Endodermal cell (in vitro differentiated cells): ENCODE data around the gene SUGCT. TPM values are rescaled to one million over a fixed set of nuclear protein-coding genes. Genes with fewer than 3 reads are reported as not detected.
"Not testable (repeated sequence)": the region's sequence is repeated elsewhere in the genome, so short reads cannot be mapped to it uniquely, and the experiment has no call there.

Experiments used
- DNase-seq: peaks from one replicate; pipeline ENCODE4 v3.0.0-alpha.2; 2017
- H3K27ac ChIP-seq: 2 replicates; pipeline ENCODE4 v1.5.1; 2013; ENCODE audit warnings: mild to moderate bottlenecking, low read depth, low read length, moderate library complexity
- H3K27me3 ChIP-seq: 2 replicates; pipeline ENCODE4 v1.6.1; 2013; ENCODE audit warnings: mild to moderate bottlenecking, low read length, moderate library complexity; ENCODE audit not compliant: insufficient read depth, control insufficient read depth, poor library complexity, severe bottlenecking
- H3K36me3 ChIP-seq: 2 replicates; pipeline ENCODE4 v1.7.0; 2013; ENCODE audit warnings: mild to moderate bottlenecking, low read length, moderate library complexity; ENCODE audit not compliant: control insufficient read depth, insufficient read depth
- H3K4me1 ChIP-seq: one replicate; pipeline ENCODE4 v1.7.0; 2013; ENCODE audit warnings: low read length; ENCODE audit not compliant: control insufficient read depth, insufficient read depth
- H3K4me3 ChIP-seq: 2 replicates; pipeline ENCODE4 v1.5.1; 2013; ENCODE audit warnings: mild to moderate bottlenecking, low read length, moderate library complexity
- H3K9ac ChIP-seq: 2 replicates; pipeline ENCODE4 v1.6.1; 2013; ENCODE audit warnings: mild to moderate bottlenecking, low read length, moderate library complexity; ENCODE audit not compliant: poor library complexity, severe bottlenecking; ENCODE audit errors: extremely low read depth
- H3K9me3 ChIP-seq: 2 replicates; pipeline ENCODE4 v1.6.1; 2013; ENCODE audit warnings: mild to moderate bottlenecking, low read length, moderate library complexity; ENCODE audit not compliant: control insufficient read depth
- H3K27ac Mint-ChIP-seq: 2 replicates; pipeline ENCODE4 v1.8.0; 2020; ENCODE audit warnings: mixed read lengths
- H3K27me3 Mint-ChIP-seq: 2 replicates; pipeline ENCODE4 v1.8.0; 2021; ENCODE audit warnings: mild to moderate bottlenecking, mixed read lengths; ENCODE audit not compliant: insufficient read depth
- H3K36me3 Mint-ChIP-seq: 2 replicates; pipeline ENCODE4 v1.8.0; 2020; ENCODE audit warnings: low read depth, mixed read lengths
- H3K4me1 Mint-ChIP-seq: 2 replicates; pipeline ENCODE4 v1.8.0; 2020; ENCODE audit warnings: mixed read lengths
- H3K4me3 Mint-ChIP-seq: 2 replicates; pipeline ENCODE4 v1.8.0; 2020; ENCODE audit warnings: mild to moderate bottlenecking, moderate library complexity, mixed read lengths
- H3K9me3 Mint-ChIP-seq: 2 replicates; pipeline ENCODE4 v1.8.0; 2020; ENCODE audit warnings: mild to moderate bottlenecking, mixed read lengths
- CTCF ChIP-seq: fragments of 200-600 bp; sonication (generic); conservative IDR thresholded peaks from 2 replicates; pipeline ENCODE4 v1.5.0; 2021; ENCODE audit warnings: antibody characterized with exemption, mild to moderate bottlenecking
- WGBS, 2 experiments: methylation state at CpG; one replicate each; pipeline versions ENCODE4 v1.1.5 to v1.1.7; 2013; ENCODE audit warnings: missing lambda C conversion rate in 2 of 2, mixed read lengths in 1 of 2; ENCODE audit not compliant: insufficient coverage in 1 of 2, insufficient read length in 1 of 2; 5-methylcytosine and 5-hydroxymethylcytosine counted together
- total RNA-seq, 2 donors: library from RNA; stranded (reverse); fragmentation: NEBNext Ultra II Directional in 1 of 2; extraction: Animal tissue kit (Norgen Biotek cat#: 25700) in 1 of 2; gene quantifications; 2 replicates in 1 of 2; 3 replicates in 1 of 2; pipeline ENCODE4 v1.2.1, GENCODE V29; 2021

The SUGCT gene
- total RNA-seq, 2 donors from 2014 or later, result 3.6 to 3.9 TPM

- Mint-ChIP-seq H3K36me3 (no peaks in the 10 kb centered on the region), H3K4me1 (peaks cover 18% of the 10 kb centered on the region), H3K4me3 (no peak overlapping the region), H3K27ac (peak overlapping the region; percentile 40), H3K27me3 (peaks cover 4% of the 10 kb centered on the region), H3K9me3 (no peaks in the 10 kb centered on the region)
- TF ChIP-seq CTCF, result no peak
- Histone ChIP-seq H3K9ac (no peak overlapping the region), H3K9me3 (no peaks in the 10 kb centered on the region), H3K27me3 (peaks cover 6% of the 10 kb centered on the region), H3K36me3 (no peaks in the 10 kb centered on the region), H3K4me3 (peak overlapping the region; percentile 50), H3K4me1 (no peaks in the 10 kb centered on the region), H3K27ac (no peak overlapping the region)
- DNase-seq, result no peak
- 36 to 56% methylated on average over 2 of the region's 3 CpGs for WGBS, 2 experiments
These were observed 129.1 kb downstream of the SUGCT start for GRCh38 chr7:40263752-40264390.

- no peaks in the 10 kb centered on the region for H3K9me3 Mint-ChIP-seq
These were observed 132.8 kb downstream of the SUGCT start for GRCh38 chr7:40267583-40267982.

GRCh38 chr7:40268810-40269209 is 134.0 kb downstream of the SUGCT start:
- not testable (repeated sequence) for H3K27me3 ChIP-seq, H3K9ac ChIP-seq, H3K9me3 ChIP-seq, H3K36me3 Mint-ChIP-seq, H3K27ac Mint-ChIP-seq, H3K27me3 Mint-ChIP-seq, H3K9me3 Mint-ChIP-seq, DNase-seq, H3K4me3 ChIP-seq, H3K4me1 ChIP-seq, H3K36me3 ChIP-seq, H3K4me3 Mint-ChIP-seq, H3K27ac ChIP-seq
- WGBS, 2 experiments, result 92 to 100% methylated on average over 4 to 5 of the region's 5 CpGs
- peaks cover 12% of the 10 kb centered on the region for H3K4me1 Mint-ChIP-seq

More at GRCh38 chr7:40267583-40267982, 132.8 kb downstream of the SUGCT start:
- Histone ChIP-seq H3K9ac (no peak overlapping the region), H3K4me1 (no peaks in the 10 kb centered on the region), H3K27ac (no peak overlapping the region), H3K4me3 (no peak overlapping the region), H3K27me3 (no peaks in the 10 kb centered on the region), H3K36me3 (no peaks in the 10 kb centered on the region), H3K9me3 (no peaks in the 10 kb centered on the region)
- WGBS, 2 experiments, result 83% methylated on average over 1 of the region's 1 CpG; no CpG with 5 or more reads in 1 of the 2 experiments
- Mint-ChIP-seq H3K4me1 (peaks cover 18% of the 10 kb centered on the region), H3K4me3 (no peak overlapping the region), H3K27me3 (no peaks in the 10 kb centered on the region), H3K36me3 (no peaks in the 10 kb centered on the region), H3K27ac (no peak overlapping the region)
- TF ChIP-seq CTCF, result no peak
- DNase-seq, result no peak

- no peaks in the 10 kb centered on the region for H3K27me3 ChIP-seq
- no peaks in the 10 kb centered on the region for H3K36me3 ChIP-seq
- no peak for TF ChIP-seq CTCF
- no peaks in the 10 kb centered on the region for H3K27me3 Mint-ChIP-seq
- no peak overlapping the region for H3K9ac ChIP-seq
- no peak overlapping the region for H3K27ac Mint-ChIP-seq
- peaks cover under 1% of the 10 kb centered on the region for H3K9me3 ChIP-seq
- H3K4me1 ChIP-seq, result peaks cover 4% of the 10 kb centered on the region
- no peak overlapping the region for H3K27ac ChIP-seq
- H3K4me1 Mint-ChIP-seq, result peaks cover 7% of the 10 kb centered on the region
- H3K9me3 Mint-ChIP-seq, result no peaks in the 10 kb centered on the region
- H3K4me3 Mint-ChIP-seq, result no peak overlapping the region
- WGBS, 2 experiments, result 89 to 100% methylated on average over 2 of the region's 2 CpGs
- H3K36me3 Mint-ChIP-seq, result no peaks in the 10 kb centered on the region
- no peak overlapping the region for H3K4me3 ChIP-seq
- DNase-seq, result no peak
These were observed 141.3 kb downstream of the SUGCT start for GRCh38 chr7:40276061-40276460.
